Skin epidermis (tissue), 12 donors: ENCODE data around the gene MTG2.

ENCODE experiments used
- H3K27ac ChIP-seq, 21 experiments: fragments of 200-600 bp; sonication (generic) in 11 of 21; one replicate each; pipeline ENCODE4 v1.5.0; 2020; ENCODE audit warnings: mild to moderate bottlenecking in 3 of 21, inconsistent platforms in 2 of 21, moderate library complexity in 2 of 21
- H3K4me3 ChIP-seq, 7 experiments: fragments of 200-600 bp; sonication (generic) in 2 of 7; one replicate each; pipeline ENCODE4 v1.5.0; 2020; ENCODE audit warnings: inconsistent platforms in 2 of 7, mild to moderate bottlenecking in 2 of 7, moderate library complexity in 1 of 7

MTG2 gene

GRCh38 chr20:62227977-62228958 is 45.4 kb downstream of the MTG2 start:
- no peak overlapping the region for H3K27ac ChIP-seq
- no peak overlapping the region for H3K4me3 ChIP-seq

GRCh38 chr20:62228982-62229545 is 46.2 kb downstream of the MTG2 start:
- no peak overlapping the region for H3K27ac ChIP-seq

GRCh38 chr20:62229667-62230066 is 46.8 kb downstream of the MTG2 start:
- Histone ChIP-seq H3K27ac (no peak overlapping the region), H3K4me3 (no peak overlapping the region)

More at GRCh38 chr20:62228982-62229545, 46.2 kb downstream of the MTG2 start:
- H3K4me3 ChIP-seq: no peak overlapping the region

- Histone ChIP-seq H3K27ac (no peak overlapping the region), H3K4me3 (no peak overlapping the region)
Observed at GRCh38 chr20:62230276-62230675, 47.4 kb downstream of the MTG2 start.

GRCh38 chr20:62230696-62231095 is 47.9 kb downstream of the MTG2 start:
- no peak overlapping the region for H3K27ac ChIP-seq
- no peak overlapping the region for H3K4me3 ChIP-seq

GRCh38 chr20:62231292-62231691 is 48.5 kb downstream of the MTG2 start:
- H3K4me3 ChIP-seq: no peak overlapping the region
- H3K27ac ChIP-seq: no peak overlapping the region

- H3K27ac ChIP-seq: peak overlapping the region in 12 of 21 experiments; percentile 42 to 79 (median 66)
- H3K4me3 ChIP-seq: no peak overlapping the region
Observed at GRCh38 chr20:62232194-62232593, 49.4 kb downstream of the MTG2 start.

- Histone ChIP-seq H3K27ac (peak overlapping the region in 16 of 21 experiments; percentile 0 to 79 (median 56)), H3K4me3 (no peak overlapping the region)
Observed at GRCh38 chr20:62232770-62233645, 50.2 kb downstream of the MTG2 start.

GRCh38 chr20:62233684-62234083 is 50.9 kb downstream of the MTG2 start:
- Histone ChIP-seq H3K4me3 (no peak overlapping the region), H3K27ac (peak overlapping the region in 10 of 21 experiments; percentile 10 to 79 (median 66))

GRCh38 chr20:62234339-62234738 is 51.5 kb downstream of the MTG2 start:
- no peak overlapping the region for H3K4me3 ChIP-seq
- peak overlapping the region in 1 of 21 experiments; percentile 50 for H3K27ac ChIP-seq

- no peak overlapping the region for H3K27ac ChIP-seq
- no peak overlapping the region for H3K4me3 ChIP-seq
Observed at GRCh38 chr20:62235001-62235776, 52.4 kb downstream of the MTG2 start.

- Histone ChIP-seq H3K27ac (no peak overlapping the region), H3K4me3 (no peak overlapping the region)
Observed at GRCh38 chr20:62235777-62236157, 52.9 kb downstream of the MTG2 start.

GRCh38 chr20:62236200-62236599 is 53.4 kb downstream of the MTG2 start:
- Histone ChIP-seq H3K4me3 (no peak overlapping the region), H3K27ac (no peak overlapping the region)

GRCh38 chr20:62236766-62237513 is 54.1 kb downstream of the MTG2 start:
- peak overlapping the region in 3 of 21 experiments; percentile 68 to 76 (median 75) for H3K27ac ChIP-seq

GRCh38 chr20:62237514-62237800 is 54.6 kb downstream of the MTG2 start:
- peak overlapping the region in 2 of 7 experiments; percentile 87 to 95 for H3K4me3 ChIP-seq
- peak overlapping the region in 11 of 21 experiments; percentile 1 to 95 (median 50) for H3K27ac ChIP-seq

More at GRCh38 chr20:62236766-62237513, 54.1 kb downstream of the MTG2 start:
- no peak overlapping the region for H3K4me3 ChIP-seq

- H3K4me3 ChIP-seq: peak within 1 kb of the TSS; percentile 78 to 96 (median 87)
- H3K27ac ChIP-seq: peak within 1 kb of the TSS; percentile 84 to 98 (median 95)
Observed at GRCh38 chr20:62237801-62238568, 55.2 kb downstream of the MTG2 start, which contains the start of gene OSBPL2. Gene OSBPL2, plus strand, starts transcription at chr20:62238521. Its CDS starts 17,664 bp downstream, at chr20:62256185.

- Histone ChIP-seq H3K4me3 (peak overlapping the region; percentile 78 to 96 (median 87)), H3K27ac (peak overlapping the region; percentile 84 to 98 (median 95))
Observed at GRCh38 chr20:62238569-62239277, 55.9 kb downstream of the MTG2 start.
